WTC11 (cell line): ENCODE results near the gene STAB1. TPM values are rescaled to one million over a fixed set of nuclear protein-coding genes. Genes with fewer than 3 reads are reported as not detected.

Experiments used
- ATAC-seq: fragments of 200-7000 bp; cut with Tn5 transposase; 2 replicates; pipeline ENCODE4 v1.10.0; 2021; ENCODE audit warnings: mild to moderate bottlenecking, moderate library complexity
- CTCF ChIA-PET: fragments of 300-600 bp; sonication (Branson Sonifier 250); formaldehyde crosslinking; loops from one replicate; lab custom pipeline; 2021; ENCODE audit warnings: antibody characterized with exemption; lab: Charles Lee
- POLR2A ChIA-PET: fragments of 350-600 bp; sonication (Branson Sonifier 250); formaldehyde crosslinking; loops from one replicate; lab custom pipeline; 2021; ENCODE audit warnings: antibody characterized with exemption; lab: Charles Lee
- DNase-seq: peaks from one replicate; pipeline ENCODE4 v3.0.0; 2021; ENCODE audit warnings: low spot score
- H3K27ac Mint-ChIP-seq: 2 replicates; pipeline ENCODE4 v1.8.0; 2021; ENCODE audit warnings: mixed read lengths
- H3K27me3 Mint-ChIP-seq: 2 replicates; pipeline ENCODE4 v1.8.0; 2021; ENCODE audit warnings: low read depth, mild to moderate bottlenecking, moderate library complexity, mixed read lengths
- H3K36me3 Mint-ChIP-seq: 2 replicates; pipeline ENCODE4 v1.8.0; 2021; ENCODE audit warnings: mixed read lengths
- H3K4me1 Mint-ChIP-seq: 2 replicates; pipeline ENCODE4 v1.8.0; 2022; ENCODE audit warnings: mixed read lengths
- H3K4me3 Mint-ChIP-seq: 2 replicates; pipeline ENCODE4 v1.8.0; 2021; ENCODE audit warnings: mild to moderate bottlenecking, moderate library complexity, mixed read lengths
- H3K9me3 Mint-ChIP-seq: 2 replicates; pipeline ENCODE4 v1.8.0; 2021; ENCODE audit warnings: mixed read lengths
- HMGA2 ChIP-seq: fragments of 250-450 bp; sonication (Bioruptor Pico); IDR thresholded peaks from 2 replicates; pipeline ENCODE4 v1.4.0; 2021; ENCODE audit warnings: mild to moderate bottlenecking, moderate library complexity
- JUN ChIP-seq: sonication (generic); formaldehyde crosslinking; IDR thresholded peaks from 2 replicates; pipeline ENCODE4 v1.8.0; 2023; ENCODE audit warnings: mild to moderate bottlenecking, missing genetic modification reagents
- PRRX2 ChIP-seq: fragments of 250-450 bp; sonication (Bioruptor Pico); IDR thresholded peaks from 2 replicates; pipeline ENCODE4 v1.8.0; 2021; ENCODE audit warnings: mild to moderate bottlenecking
- ZNF232 ChIP-seq: sonication (generic); formaldehyde crosslinking; IDR thresholded peaks from 2 replicates; pipeline ENCODE4 v1.8.0; 2022; ENCODE audit warnings: mild to moderate bottlenecking, missing genetic modification reagents
- ZNF396 ChIP-seq: fragments of 250-450 bp; sonication (Bioruptor Pico); IDR thresholded peaks from 2 replicates; pipeline ENCODE4 v1.8.0; 2021; ENCODE audit warnings: mild to moderate bottlenecking, moderate library complexity, borderline replicate concordance
- total RNA-seq: library from RNA; stranded (reverse); gene quantifications from 3 replicates; pipeline ENCODE4 v1.2.3, GENCODE V29; 2021
- TF ChIP-seq, protein P1 (sequence below): fragments of 250-450 bp; sonication (Bioruptor Pico); IDR thresholded peaks from 2 replicates; pipeline ENCODE4 v1.9.0; 2021; ENCODE audit warnings: moderate library complexity, mild to moderate bottlenecking, inconsistent platforms, borderline replicate concordance
- TF ChIP-seq, protein P2 (sequence below): fragments of 250-450 bp; sonication (Bioruptor Pico); IDR thresholded peaks from 2 replicates; pipeline ENCODE4 v1.9.0; 2021; ENCODE audit warnings: mild to moderate bottlenecking, borderline replicate concordance
- TF ChIP-seq, protein P3 (sequence below): sonication (generic); formaldehyde crosslinking; IDR thresholded peaks from 2 replicates; pipeline ENCODE4 v1.8.1; 2022; ENCODE audit warnings: missing genetic modification reagents, borderline replicate concordance
- TF ChIP-seq, protein P4 (sequence below): sonication (generic); formaldehyde crosslinking; IDR thresholded peaks from 2 replicates; pipeline ENCODE4 v1.8.1; 2023; ENCODE audit warnings: mild to moderate bottlenecking, missing genetic modification reagents, moderate library complexity
- TF ChIP-seq, protein P5 (sequence below): sonication (generic); formaldehyde crosslinking; conservative IDR thresholded peaks from 2 replicates; pipeline ENCODE4 v1.8.1; 2023; ENCODE audit warnings: mild to moderate bottlenecking, low read depth, missing genetic modification reagents, moderate library complexity
- TF ChIP-seq, protein P6 (sequence below): fragments of 250-450 bp; sonication (Bioruptor Pico); IDR thresholded peaks from 2 replicates; pipeline ENCODE4 v1.9.0; 2021; ENCODE audit warnings: mild to moderate bottlenecking
- TF ChIP-seq, protein P7 (sequence below): sonication (generic); formaldehyde crosslinking; IDR thresholded peaks from 2 replicates; pipeline ENCODE4 v1.8.1; 2022; ENCODE audit warnings: mild to moderate bottlenecking, missing genetic modification reagents, moderate library complexity, borderline replicate concordance

The STAB1 gene
- total RNA-seq, 1 experiment from 2014 or later, result 1.9 TPM

DNA sequence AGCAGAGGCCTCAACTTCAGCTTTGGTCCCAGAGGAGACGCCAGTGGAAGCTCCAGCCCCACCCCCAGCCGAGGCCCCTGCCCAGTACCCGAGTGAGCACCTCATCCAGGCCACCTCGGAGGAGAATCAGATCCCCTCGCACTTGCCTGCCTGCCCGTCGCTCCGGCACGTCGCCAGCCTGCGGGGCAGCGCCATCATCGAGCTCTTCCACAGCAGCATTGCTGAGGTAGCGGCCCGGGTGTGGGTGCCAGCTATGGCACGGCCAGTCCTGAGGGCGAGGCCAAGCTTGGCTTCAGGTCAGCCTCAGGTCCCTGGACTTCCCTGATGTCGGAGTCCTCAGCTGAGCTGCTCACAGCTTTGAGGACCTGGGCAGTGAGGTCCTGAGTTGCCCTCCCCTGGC lies 5.7 kb upstream of the STAB1 start (continued):
- TF ChIP-seq HMGA2 (CRISPR knock-in tag) (no peak), ZNF232 (CRISPR knock-in tag) (no peak)
- TF ChIP-seq, protein P1, sequence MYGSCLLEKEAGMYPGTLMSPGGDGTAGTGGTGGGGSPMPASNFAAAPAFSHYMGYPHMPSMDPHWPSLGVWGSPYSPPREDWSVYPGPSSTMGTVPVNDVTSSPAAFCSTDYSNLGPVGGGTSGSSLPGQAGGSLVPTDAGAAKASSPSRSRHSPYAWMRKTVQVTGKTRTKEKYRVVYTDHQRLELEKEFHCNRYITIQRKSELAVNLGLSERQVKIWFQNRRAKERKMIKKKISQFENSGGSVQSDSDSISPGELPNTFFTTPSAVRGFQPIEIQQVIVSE, result no peak
- TF ChIP-seq, protein P2, sequence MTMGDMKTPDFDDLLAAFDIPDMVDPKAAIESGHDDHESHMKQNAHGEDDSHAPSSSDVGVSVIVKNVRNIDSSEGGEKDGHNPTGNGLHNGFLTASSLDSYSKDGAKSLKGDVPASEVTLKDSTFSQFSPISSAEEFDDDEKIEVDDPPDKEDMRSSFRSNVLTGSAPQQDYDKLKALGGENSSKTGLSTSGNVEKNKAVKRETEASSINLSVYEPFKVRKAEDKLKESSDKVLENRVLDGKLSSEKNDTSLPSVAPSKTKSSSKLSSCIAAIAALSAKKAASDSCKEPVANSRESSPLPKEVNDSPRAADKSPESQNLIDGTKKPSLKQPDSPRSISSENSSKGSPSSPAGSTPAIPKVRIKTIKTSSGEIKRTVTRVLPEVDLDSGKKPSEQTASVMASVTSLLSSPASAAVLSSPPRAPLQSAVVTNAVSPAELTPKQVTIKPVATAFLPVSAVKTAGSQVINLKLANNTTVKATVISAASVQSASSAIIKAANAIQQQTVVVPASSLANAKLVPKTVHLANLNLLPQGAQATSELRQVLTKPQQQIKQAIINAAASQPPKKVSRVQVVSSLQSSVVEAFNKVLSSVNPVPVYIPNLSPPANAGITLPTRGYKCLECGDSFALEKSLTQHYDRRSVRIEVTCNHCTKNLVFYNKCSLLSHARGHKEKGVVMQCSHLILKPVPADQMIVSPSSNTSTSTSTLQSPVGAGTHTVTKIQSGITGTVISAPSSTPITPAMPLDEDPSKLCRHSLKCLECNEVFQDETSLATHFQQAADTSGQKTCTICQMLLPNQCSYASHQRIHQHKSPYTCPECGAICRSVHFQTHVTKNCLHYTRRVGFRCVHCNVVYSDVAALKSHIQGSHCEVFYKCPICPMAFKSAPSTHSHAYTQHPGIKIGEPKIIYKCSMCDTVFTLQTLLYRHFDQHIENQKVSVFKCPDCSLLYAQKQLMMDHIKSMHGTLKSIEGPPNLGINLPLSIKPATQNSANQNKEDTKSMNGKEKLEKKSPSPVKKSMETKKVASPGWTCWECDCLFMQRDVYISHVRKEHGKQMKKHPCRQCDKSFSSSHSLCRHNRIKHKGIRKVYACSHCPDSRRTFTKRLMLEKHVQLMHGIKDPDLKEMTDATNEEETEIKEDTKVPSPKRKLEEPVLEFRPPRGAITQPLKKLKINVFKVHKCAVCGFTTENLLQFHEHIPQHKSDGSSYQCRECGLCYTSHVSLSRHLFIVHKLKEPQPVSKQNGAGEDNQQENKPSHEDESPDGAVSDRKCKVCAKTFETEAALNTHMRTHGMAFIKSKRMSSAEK, result no peak
- TF ChIP-seq, protein P3, sequence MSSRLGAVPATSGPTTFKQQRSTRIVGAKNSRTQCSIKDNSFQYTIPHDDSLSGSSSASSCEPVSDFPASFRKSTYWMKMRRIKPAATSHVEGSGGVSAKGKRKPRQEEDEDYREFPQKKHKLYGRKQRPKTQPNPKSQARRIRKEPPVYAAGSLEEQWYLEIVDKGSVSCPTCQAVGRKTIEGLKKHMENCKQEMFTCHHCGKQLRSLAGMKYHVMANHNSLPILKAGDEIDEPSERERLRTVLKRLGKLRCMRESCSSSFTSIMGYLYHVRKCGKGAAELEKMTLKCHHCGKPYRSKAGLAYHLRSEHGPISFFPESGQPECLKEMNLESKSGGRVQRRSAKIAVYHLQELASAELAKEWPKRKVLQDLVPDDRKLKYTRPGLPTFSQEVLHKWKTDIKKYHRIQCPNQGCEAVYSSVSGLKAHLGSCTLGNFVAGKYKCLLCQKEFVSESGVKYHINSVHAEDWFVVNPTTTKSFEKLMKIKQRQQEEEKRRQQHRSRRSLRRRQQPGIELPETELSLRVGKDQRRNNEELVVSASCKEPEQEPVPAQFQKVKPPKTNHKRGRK (CRISPR knock-in tag), result no peak

DNA sequence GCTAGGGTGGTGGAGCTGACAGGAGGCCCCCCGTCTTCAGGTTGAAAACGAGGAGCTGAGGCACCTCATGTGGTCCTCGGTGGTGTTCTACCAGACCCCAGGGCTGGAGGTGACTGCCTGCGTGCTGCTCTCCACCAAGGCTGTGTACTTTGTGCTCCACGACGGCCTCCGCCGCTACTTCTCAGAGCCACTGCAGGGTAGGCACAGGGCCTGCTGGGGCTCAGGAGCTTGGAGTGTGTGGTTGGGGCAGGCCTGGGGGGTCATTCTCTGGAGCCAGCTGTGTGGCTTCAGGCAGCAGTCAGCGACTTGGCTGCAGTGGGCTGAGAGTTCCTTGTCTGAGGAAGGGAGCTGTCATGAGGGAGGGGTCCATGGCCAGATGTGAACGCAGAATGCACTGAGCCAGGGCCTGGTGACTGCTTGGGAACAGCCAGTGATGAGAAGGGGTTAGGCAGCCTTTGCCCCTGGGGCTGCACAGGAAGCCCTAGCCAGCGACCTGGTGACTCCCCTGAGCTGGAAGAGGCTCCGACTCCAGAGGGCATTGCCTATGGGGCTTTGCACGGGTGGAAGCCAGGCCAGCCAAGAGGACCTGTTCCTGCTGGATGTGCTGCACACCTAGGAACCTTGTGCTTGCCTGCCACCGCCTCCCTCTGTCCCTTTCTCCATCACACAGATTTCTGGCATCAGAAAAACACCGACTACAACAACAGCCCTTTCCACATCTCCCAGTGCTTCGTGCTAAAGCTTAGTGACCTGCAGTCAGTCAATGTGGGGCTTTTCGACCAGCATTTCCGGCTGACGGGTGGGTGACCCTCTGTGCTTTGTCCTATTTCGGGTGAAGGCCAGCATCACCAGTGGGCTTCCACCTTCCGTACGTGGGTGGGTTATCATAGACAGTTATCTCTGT lies 4.9 kb upstream of the STAB1 start:
- H3K4me3 Mint-ChIP-seq, result no peak overlapping the region

More for the DNA sequence above, 4.9 kb upstream of the STAB1 start:
- ChIA-PET POLR2A (no interaction called here), CTCF (interaction anchor here (1.4 to 3.6 kb wide), 2 partner anchors 9 to 18 kb away, joined by 5 to 10 read pairs; no protein-coding TSS in a partner anchor)
- no peak overlapping the region for H3K27ac Mint-ChIP-seq
- TF ChIP-seq, protein P4, sequence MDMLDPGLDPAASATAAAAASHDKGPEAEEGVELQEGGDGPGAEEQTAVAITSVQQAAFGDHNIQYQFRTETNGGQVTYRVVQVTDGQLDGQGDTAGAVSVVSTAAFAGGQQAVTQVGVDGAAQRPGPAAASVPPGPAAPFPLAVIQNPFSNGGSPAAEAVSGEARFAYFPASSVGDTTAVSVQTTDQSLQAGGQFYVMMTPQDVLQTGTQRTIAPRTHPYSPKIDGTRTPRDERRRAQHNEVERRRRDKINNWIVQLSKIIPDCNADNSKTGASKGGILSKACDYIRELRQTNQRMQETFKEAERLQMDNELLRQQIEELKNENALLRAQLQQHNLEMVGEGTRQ (CRISPR knock-in tag), result no peak
- TF ChIP-seq ZNF396 (no peak), PRRX2 (CRISPR knock-in tag) (no peak), JUN (CRISPR knock-in tag) (no peak), ZNF232 (CRISPR knock-in tag) (no peak)
- TF ChIP-seq, protein P2, result no peak
- TF ChIP-seq, protein P5, sequence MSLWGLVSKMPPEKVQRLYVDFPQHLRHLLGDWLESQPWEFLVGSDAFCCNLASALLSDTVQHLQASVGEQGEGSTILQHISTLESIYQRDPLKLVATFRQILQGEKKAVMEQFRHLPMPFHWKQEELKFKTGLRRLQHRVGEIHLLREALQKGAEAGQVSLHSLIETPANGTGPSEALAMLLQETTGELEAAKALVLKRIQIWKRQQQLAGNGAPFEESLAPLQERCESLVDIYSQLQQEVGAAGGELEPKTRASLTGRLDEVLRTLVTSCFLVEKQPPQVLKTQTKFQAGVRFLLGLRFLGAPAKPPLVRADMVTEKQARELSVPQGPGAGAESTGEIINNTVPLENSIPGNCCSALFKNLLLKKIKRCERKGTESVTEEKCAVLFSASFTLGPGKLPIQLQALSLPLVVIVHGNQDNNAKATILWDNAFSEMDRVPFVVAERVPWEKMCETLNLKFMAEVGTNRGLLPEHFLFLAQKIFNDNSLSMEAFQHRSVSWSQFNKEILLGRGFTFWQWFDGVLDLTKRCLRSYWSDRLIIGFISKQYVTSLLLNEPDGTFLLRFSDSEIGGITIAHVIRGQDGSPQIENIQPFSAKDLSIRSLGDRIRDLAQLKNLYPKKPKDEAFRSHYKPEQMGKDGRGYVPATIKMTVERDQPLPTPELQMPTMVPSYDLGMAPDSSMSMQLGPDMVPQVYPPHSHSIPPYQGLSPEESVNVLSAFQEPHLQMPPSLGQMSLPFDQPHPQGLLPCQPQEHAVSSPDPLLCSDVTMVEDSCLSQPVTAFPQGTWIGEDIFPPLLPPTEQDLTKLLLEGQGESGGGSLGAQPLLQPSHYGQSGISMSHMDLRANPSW (CRISPR knock-in tag), result no peak
- TF ChIP-seq, protein P6, sequence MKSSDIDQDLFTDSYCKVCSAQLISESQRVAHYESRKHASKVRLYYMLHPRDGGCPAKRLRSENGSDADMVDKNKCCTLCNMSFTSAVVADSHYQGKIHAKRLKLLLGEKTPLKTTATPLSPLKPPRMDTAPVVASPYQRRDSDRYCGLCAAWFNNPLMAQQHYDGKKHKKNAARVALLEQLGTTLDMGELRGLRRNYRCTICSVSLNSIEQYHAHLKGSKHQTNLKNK, result no peak
- TF ChIP-seq, protein P7, sequence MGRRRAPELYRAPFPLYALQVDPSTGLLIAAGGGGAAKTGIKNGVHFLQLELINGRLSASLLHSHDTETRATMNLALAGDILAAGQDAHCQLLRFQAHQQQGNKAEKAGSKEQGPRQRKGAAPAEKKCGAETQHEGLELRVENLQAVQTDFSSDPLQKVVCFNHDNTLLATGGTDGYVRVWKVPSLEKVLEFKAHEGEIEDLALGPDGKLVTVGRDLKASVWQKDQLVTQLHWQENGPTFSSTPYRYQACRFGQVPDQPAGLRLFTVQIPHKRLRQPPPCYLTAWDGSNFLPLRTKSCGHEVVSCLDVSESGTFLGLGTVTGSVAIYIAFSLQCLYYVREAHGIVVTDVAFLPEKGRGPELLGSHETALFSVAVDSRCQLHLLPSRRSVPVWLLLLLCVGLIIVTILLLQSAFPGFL (CRISPR knock-in tag), result no peak
- no peaks in the 10 kb centered on the region for H3K27me3 Mint-ChIP-seq
- no peaks in the 10 kb centered on the region for H3K9me3 Mint-ChIP-seq
- H3K4me1 Mint-ChIP-seq, result no peaks in the 10 kb centered on the region
- peaks cover 24% of the 10 kb centered on the region for H3K36me3 Mint-ChIP-seq
- DNase-seq, result no peak
- no peak for ATAC-seq
